Measurements from ENCODE around the gene PLOD2. TPM values are rescaled to one million over a fixed set of nuclear protein-coding genes. Genes with fewer than 3 reads are reported as not detected.

Gene PLOD2
- total RNA-seq, 1 donor from 2014 or later, result 121 TPM

GRCh38 chr3:146166415-146166821 lies 5.4 kb upstream of the PLOD2 start:
- DNase-seq (ENCODE audit: low read depth in 2 of 2), result peak in 1 of 2 donors; percentile 60

GRCh38 chr3:146165877-146166276 lies 4.9 kb upstream of the PLOD2 start:
- DNase-seq (ENCODE audit: low read depth in 2 of 2), result no peak

- no peak for DNase-seq (ENCODE audit: low read depth in 2 of 2)
Measured at GRCh38 chr3:146164971-146165769, 4.2 kb upstream of the PLOD2 start.

- no peak for DNase-seq (ENCODE audit: low read depth in 2 of 2)
Measured at GRCh38 chr3:146164506-146164905, 3.5 kb upstream of the PLOD2 start.

- no peak for DNase-seq (ENCODE audit: low read depth in 2 of 2)
Measured at GRCh38 chr3:146164071-146164470, 3.1 kb upstream of the PLOD2 start.

GRCh38 chr3:146163584-146163983 lies 2.6 kb upstream of the PLOD2 start:
- DNase-seq (ENCODE audit: low read depth in 2 of 2), result peak; percentile 83 to 85

GRCh38 chr3:146162561-146162960 lies 1.6 kb upstream of the PLOD2 start:
- DNase-seq (ENCODE audit: low read depth in 2 of 2), result peak in 1 of 2 donors; percentile 36

GRCh38 chr3:146161663-146162002 lies 649 bp upstream of the PLOD2 start:
- peak; percentile 68 to 72 for DNase-seq (ENCODE audit: low read depth in 2 of 2)

GRCh38 chr3:146160321-146160963 lies 542 bp downstream of the PLOD2 start:
- peak; percentile 90 to 91 for DNase-seq (ENCODE audit: low read depth in 2 of 2)

GRCh38 chr3:146159616-146160320 lies 1.2 kb downstream of the PLOD2 start:
- DNase-seq (ENCODE audit: low read depth in 2 of 2), result no peak

GRCh38 chr3:146159037-146159436 lies 1.9 kb downstream of the PLOD2 start:
- DNase-seq (ENCODE audit: low read depth in 2 of 2), result peak in 1 of 2 donors; percentile 46

- DNase-seq (ENCODE audit: low read depth in 2 of 2), result no peak
Measured at GRCh38 chr3:146157325-146158060, 3.5 kb downstream of the PLOD2 start.

GRCh38 chr3:146156666-146157314 lies 4.2 kb downstream of the PLOD2 start:
- DNase-seq (ENCODE audit: low read depth in 2 of 2), result no peak

GRCh38 chr3:146156095-146156494 lies 4.9 kb downstream of the PLOD2 start:
- no peak for DNase-seq (ENCODE audit: low read depth in 2 of 2)

- no peak for DNase-seq (ENCODE audit: low read depth in 2 of 2)
Measured at GRCh38 chr3:146154995-146155394, 6.0 kb downstream of the PLOD2 start.

- DNase-seq (ENCODE audit: low read depth in 2 of 2), result no peak
Measured at GRCh38 chr3:146154316-146154715, 6.7 kb downstream of the PLOD2 start.

GRCh38 chr3:146153429-146153828 lies 7.6 kb downstream of the PLOD2 start:
- no peak for DNase-seq (ENCODE audit: low read depth in 2 of 2)

GRCh38 chr3:146152834-146153233 lies 8.2 kb downstream of the PLOD2 start:
- DNase-seq (ENCODE audit: low read depth in 2 of 2), result no peak

GRCh38 chr3:146148468-146148931 lies 12.5 kb downstream of the PLOD2 start:
- no peak for DNase-seq (ENCODE audit: low read depth in 2 of 2)

- DNase-seq (ENCODE audit: low read depth in 2 of 2), result no peak
Measured at GRCh38 chr3:146145642-146146041, 15.3 kb downstream of the PLOD2 start.

GRCh38 chr3:146142757-146143156 lies 18.2 kb downstream of the PLOD2 start:
- peak; percentile 33 to 37 for DNase-seq (ENCODE audit: low read depth in 2 of 2)
